GM12872 (cell line): ENCODE measurements around the gene CSNK1A1L.

Experiments
- TF ChIP-seq, protein P1 (sequence below): IDR thresholded peaks from 3 replicates; pipeline ENCODE4 v1.5.1; 2011; ENCODE audit warnings: low read depth, mild to moderate bottlenecking, low read length, moderate library complexity; ENCODE audit not compliant: insufficient read depth

CSNK1A1L gene

GRCh38 chr13:37094099-37094498 is 11.4 kb downstream of the CSNK1A1L start:
- TF ChIP-seq, protein P1, sequence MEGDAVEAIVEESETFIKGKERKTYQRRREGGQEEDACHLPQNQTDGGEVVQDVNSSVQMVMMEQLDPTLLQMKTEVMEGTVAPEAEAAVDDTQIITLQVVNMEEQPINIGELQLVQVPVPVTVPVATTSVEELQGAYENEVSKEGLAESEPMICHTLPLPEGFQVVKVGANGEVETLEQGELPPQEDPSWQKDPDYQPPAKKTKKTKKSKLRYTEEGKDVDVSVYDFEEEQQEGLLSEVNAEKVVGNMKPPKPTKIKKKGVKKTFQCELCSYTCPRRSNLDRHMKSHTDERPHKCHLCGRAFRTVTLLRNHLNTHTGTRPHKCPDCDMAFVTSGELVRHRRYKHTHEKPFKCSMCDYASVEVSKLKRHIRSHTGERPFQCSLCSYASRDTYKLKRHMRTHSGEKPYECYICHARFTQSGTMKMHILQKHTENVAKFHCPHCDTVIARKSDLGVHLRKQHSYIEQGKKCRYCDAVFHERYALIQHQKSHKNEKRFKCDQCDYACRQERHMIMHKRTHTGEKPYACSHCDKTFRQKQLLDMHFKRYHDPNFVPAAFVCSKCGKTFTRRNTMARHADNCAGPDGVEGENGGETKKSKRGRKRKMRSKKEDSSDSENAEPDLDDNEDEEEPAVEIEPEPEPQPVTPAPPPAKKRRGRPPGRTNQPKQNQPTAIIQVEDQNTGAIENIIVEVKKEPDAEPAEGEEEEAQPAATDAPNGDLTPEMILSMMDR: no peak

GRCh38 chr13:37091835-37092234 is 13.6 kb downstream of the CSNK1A1L start:
- TF ChIP-seq, protein P1: no peak

GRCh38 chr13:37090912-37091311 is 14.6 kb downstream of the CSNK1A1L start:
- TF ChIP-seq, protein P1: no peak

GRCh38 chr13:37089495-37089894 is 16.0 kb downstream of the CSNK1A1L start:
- TF ChIP-seq, protein P1: no peak

- TF ChIP-seq, protein P1: no peak
These were observed 18.0 kb downstream of the CSNK1A1L start for GRCh38 chr13:37087486-37087885.

DNA sequence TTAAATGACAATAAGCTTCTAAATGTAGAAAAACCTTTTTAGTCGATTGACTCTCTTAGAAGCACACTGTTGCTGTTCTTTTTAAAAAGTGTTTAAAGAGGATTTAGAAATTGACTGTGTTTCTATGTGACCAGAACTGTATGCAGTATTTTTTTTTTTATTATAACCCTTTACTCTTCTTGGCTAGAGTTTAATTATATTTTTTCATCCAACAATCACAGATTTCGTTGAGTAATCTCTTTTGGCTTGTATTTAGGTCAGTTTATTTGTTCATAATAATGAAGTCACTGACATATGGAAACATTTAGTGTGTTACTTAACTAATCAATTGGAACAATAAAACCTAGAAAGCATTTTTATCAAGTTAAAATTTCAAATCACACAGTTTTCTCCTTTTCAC is 19.9 kb downstream of the CSNK1A1L start:
- TF ChIP-seq, protein P1: no peak

- TF ChIP-seq, protein P1: no peak
These were observed 28.6 kb downstream of the CSNK1A1L start for GRCh38 chr13:37076818-37077217.

- TF ChIP-seq, protein P1: no peak
These were observed 30.3 kb downstream of the CSNK1A1L start for GRCh38 chr13:37075164-37075563.
